OCI-M2 (cell line): Measurements from ENCODE around the gene C6orf120.

Experiments used
- DNase-seq: peaks from one replicate; lab custom pipeline; 2025; ENCODE audit not compliant: unreplicated experiment; lab: John Stamatoyannopoulos, UW

Gene C6orf120

GRCh38 chr6:169724494-169725124 is 22.7 kb downstream of the C6orf120 start, which contains the start of gene PHF10:
Gene PHF10 (minus strand): TSS chr6:169724500. CDS start chr6:169723931, 569 bp downstream.
- DNase-seq, result no peak

GRCh38 chr6:169725125-169726048 is 23.5 kb downstream of the C6orf120 start:
- DNase-seq, result no peak

GRCh38 chr6:169726049-169726400 is 24.1 kb downstream of the C6orf120 start:
- no peak for DNase-seq

GRCh38 chr6:169726963-169727362 is 25.0 kb downstream of the C6orf120 start:
- no peak for DNase-seq

- no peak for DNase-seq
These were observed 28.0 kb downstream of the C6orf120 start for GRCh38 chr6:169729961-169730360.

- no peak for DNase-seq
These were observed 36.5 kb downstream of the C6orf120 start for GRCh38 chr6:169738204-169738975.

- no peak for DNase-seq
These were observed 37.1 kb downstream of the C6orf120 start for GRCh38 chr6:169738976-169739529.

- no peak for DNase-seq
These were observed 39.4 kb downstream of the C6orf120 start for GRCh38 chr6:169741344-169741743.

- no peak for DNase-seq
These were observed 43.5 kb downstream of the C6orf120 start for GRCh38 chr6:169745405-169745804.

GRCh38 chr6:169746556-169746955 is 44.6 kb downstream of the C6orf120 start:
- no peak for DNase-seq

- DNase-seq, result peak; percentile 65
These were observed 49.5 kb downstream of the C6orf120 start, which contains the start of the genes DYNLT2 and ERMARD for GRCh38 chr6:169751242-169752073. Gene DYNLT2 (minus strand): TSS chr6:169751572. CDS start chr6:169751458, 114 bp downstream. Gene ERMARD (plus strand): TSS chr6:169751622. CDS start chr6:169751658, 36 bp downstream.

GRCh38 chr6:169752074-169752623 is 50.2 kb downstream of the C6orf120 start:
- no peak for DNase-seq
